GM19452 (cell line): Measurements from ENCODE around the gene PEX14.

Experiments
- ATAC-seq: cut with Tn5 transposase; IDR thresholded peaks from one replicate; pipeline ENCODE4 v1.9.1; 2021; ENCODE audit not compliant: unreplicated experiment

Gene PEX14

GRCh38 chr1:10515976-10516750 lies 41.4 kb downstream of the PEX14 start:
- no peak for ATAC-seq

- ATAC-seq: no peak
These were observed 42.4 kb downstream of the PEX14 start for GRCh38 chr1:10516925-10517676.

GRCh38 chr1:10517677-10517982 lies 42.9 kb downstream of the PEX14 start:
- no peak for ATAC-seq

- no peak for ATAC-seq
These were observed 44.3 kb downstream of the PEX14 start for GRCh38 chr1:10519016-10519417.

- no peak for ATAC-seq
These were observed 45.7 kb downstream of the PEX14 start for GRCh38 chr1:10520497-10520896.

GRCh38 chr1:10520952-10521351 lies 46.2 kb downstream of the PEX14 start:
- no peak for ATAC-seq

- no peak for ATAC-seq
These were observed 46.9 kb downstream of the PEX14 start for GRCh38 chr1:10521537-10522157.

- no peak for ATAC-seq
These were observed 47.6 kb downstream of the PEX14 start for GRCh38 chr1:10522322-10522860.

GRCh38 chr1:10525208-10525607 lies 50.5 kb downstream of the PEX14 start:
- ATAC-seq: no peak

- ATAC-seq: no peak
These were observed 53.6 kb downstream of the PEX14 start for GRCh38 chr1:10528066-10529014.

GRCh38 chr1:10529091-10529490 lies 54.3 kb downstream of the PEX14 start:
- ATAC-seq: no peak

GRCh38 chr1:10529765-10530164 lies 55.0 kb downstream of the PEX14 start:
- no peak for ATAC-seq

- ATAC-seq: no peak
These were observed 55.6 kb downstream of the PEX14 start for GRCh38 chr1:10530281-10530740.

- no peak for ATAC-seq
These were observed 56.2 kb downstream of the PEX14 start for GRCh38 chr1:10530756-10531495.

- ATAC-seq: no peak
These were observed 57.6 kb downstream of the PEX14 start for GRCh38 chr1:10532362-10532761.

GRCh38 chr1:10534519-10534918 lies 59.8 kb downstream of the PEX14 start:
- ATAC-seq: no peak

GRCh38 chr1:10536133-10536770 lies 61.5 kb downstream of the PEX14 start:
- ATAC-seq: no peak

- no peak for ATAC-seq
These were observed 62.5 kb downstream of the PEX14 start for GRCh38 chr1:10537082-10537766.
